ENCODE data around the gene ARL13B.
A peak's percentile ranks its signal among the peaks of the same experiment; 100 is the strongest.
"Not testable (repeated sequence)": the region's sequence is repeated elsewhere in the genome, so short reads cannot be mapped to it uniquely, and the experiment has no call there.

Gene ARL13B

GRCh38 chr3:93962798-93963197 is 17.2 kb upstream of the ARL13B start:
- TF ChIP-seq, protein P1, sequence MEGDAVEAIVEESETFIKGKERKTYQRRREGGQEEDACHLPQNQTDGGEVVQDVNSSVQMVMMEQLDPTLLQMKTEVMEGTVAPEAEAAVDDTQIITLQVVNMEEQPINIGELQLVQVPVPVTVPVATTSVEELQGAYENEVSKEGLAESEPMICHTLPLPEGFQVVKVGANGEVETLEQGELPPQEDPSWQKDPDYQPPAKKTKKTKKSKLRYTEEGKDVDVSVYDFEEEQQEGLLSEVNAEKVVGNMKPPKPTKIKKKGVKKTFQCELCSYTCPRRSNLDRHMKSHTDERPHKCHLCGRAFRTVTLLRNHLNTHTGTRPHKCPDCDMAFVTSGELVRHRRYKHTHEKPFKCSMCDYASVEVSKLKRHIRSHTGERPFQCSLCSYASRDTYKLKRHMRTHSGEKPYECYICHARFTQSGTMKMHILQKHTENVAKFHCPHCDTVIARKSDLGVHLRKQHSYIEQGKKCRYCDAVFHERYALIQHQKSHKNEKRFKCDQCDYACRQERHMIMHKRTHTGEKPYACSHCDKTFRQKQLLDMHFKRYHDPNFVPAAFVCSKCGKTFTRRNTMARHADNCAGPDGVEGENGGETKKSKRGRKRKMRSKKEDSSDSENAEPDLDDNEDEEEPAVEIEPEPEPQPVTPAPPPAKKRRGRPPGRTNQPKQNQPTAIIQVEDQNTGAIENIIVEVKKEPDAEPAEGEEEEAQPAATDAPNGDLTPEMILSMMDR (IDR thresholded peaks at IDR 0.05), result no peak
- Histone ChIP-seq H3K27ac (no peak overlapping the region), H3K4me3 (no peak overlapping the region)
- no peak for DNase-seq (ENCODE audit: low spot score)

- DNase-seq (ENCODE audit: low spot score); H3K4me3 ChIP-seq; H3K27ac ChIP-seq: not testable (repeated sequence)
Observed at GRCh38 chr3:93965106-93965505, 14.8 kb upstream of the ARL13B start.

GRCh38 chr3:93969443-93969842 is 10.5 kb upstream of the ARL13B start:
- Histone ChIP-seq H3K27ac (no peak overlapping the region), H3K4me3 (no peak overlapping the region)
- TF ChIP-seq, protein P1 (IDR thresholded peaks at IDR 0.05), result no peak
- DNase-seq (ENCODE audit: low spot score), result no peak

DNA sequence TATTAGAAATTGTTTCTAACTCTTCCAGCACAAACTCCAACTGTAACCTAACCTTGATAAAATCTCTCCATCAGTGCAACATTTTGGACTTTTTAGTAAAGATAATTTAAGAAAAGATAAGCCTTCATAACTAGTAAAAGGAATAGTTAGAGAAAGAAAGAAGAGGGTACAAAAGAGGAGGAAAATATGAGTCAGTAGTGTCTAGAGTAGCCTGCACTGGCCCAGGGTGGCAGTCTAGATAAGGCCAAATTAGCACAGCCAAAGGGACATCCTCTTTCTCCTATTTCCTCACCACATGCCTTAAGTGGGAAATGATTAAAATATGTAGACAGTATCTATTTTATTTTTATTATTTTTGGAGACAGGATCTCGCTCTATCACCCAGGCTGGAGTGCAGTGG is 10.0 kb upstream of the ARL13B start:
- Histone ChIP-seq H3K4me3 (no peak overlapping the region), H3K27ac (no peak overlapping the region)
- TF ChIP-seq, protein P1 (IDR thresholded peaks at IDR 0.05), result no peak
- DNase-seq (ENCODE audit: low spot score), result no peak

- Histone ChIP-seq H3K4me3 (peak within 1 kb of the TSS; percentile 77), H3K27ac (peak within 1 kb of the TSS; percentile 73 to 90)
- DNase-seq (ENCODE audit: low spot score), result peak; percentile 87
- TF ChIP-seq, protein P1 (IDR thresholded peaks at IDR 0.05), result no peak
Observed at GRCh38 chr3:93973131-93974126, 6.5 kb upstream of the ARL13B start, which contains the start of gene PROS1. Gene PROS1, minus strand, starts transcription at chr3:93973896. Its CDS starts 147 bp downstream, at chr3:93973749.

DNA sequence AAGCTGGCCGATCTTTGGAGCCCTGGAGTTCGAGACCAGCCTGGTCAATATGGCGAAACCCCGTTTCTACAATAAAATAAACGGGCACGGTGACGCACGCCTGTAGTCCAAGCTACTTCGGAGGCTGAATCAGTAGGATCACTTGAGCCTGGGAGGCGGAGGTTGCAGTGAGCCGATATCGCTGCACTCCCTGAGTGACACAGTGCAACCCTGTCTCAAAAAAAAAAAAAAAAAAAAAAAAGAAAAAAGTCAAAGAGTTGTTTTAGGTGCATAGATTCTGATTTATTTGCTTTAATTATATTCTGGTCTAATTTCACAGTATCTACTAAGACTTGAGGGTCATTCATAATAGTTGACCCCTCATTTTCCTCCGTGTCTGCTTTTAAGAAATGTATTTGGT is 1.7 kb downstream of the ARL13B start:
- no peak for DNase-seq (ENCODE audit: low spot score)
- Histone ChIP-seq H3K4me3 (no peak overlapping the region), H3K27ac (no peak overlapping the region)
- TF ChIP-seq, protein P1 (IDR thresholded peaks at IDR 0.05), result no peak

DNA sequence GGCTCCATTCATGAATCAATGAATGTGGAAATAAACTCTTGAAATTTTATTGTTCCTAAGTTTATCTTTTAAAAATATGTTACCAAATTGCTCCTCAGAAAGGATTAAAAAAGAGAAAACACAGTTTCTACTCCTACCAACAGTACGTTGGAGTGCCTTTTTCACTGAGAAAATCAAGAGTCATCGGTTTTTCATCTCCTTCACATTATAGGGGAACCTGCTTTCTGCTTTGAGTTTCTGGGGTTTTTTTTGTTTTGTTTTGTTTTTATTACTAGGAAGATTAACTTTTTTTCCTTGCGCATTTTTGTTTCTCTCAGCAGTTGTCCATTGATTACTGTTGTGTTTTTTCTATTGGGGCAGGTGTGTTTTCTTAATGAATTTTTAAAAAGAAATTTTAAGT is 3.5 kb downstream of the ARL13B start:
- DNase-seq (ENCODE audit: low spot score), result no peak
- TF ChIP-seq, protein P1 (IDR thresholded peaks at IDR 0.05), result no peak
- H3K4me3 ChIP-seq, result no peak overlapping the region
- H3K27ac ChIP-seq, result no peak overlapping the region

Measured in coronary artery (tissue), 2 donors.